ENCODE results near the gene ZDHHC13.

The ZDHHC13 gene

GRCh38 chr11:19218786-19219460 lies 102.0 kb downstream of the ZDHHC13 start:
- Histone ChIP-seq H3K4me3 (ENCODE audit: insufficient read depth, low read depth, low read length) (no peak overlapping the region), H3K36me3 (ENCODE audit: control insufficient read depth, insufficient read depth, low read length) (no peaks in the 10 kb centered on the region), H3K27ac (ENCODE audit: insufficient read depth, low read depth, low read length, poor library complexity, severe bottlenecking) (no peak overlapping the region), H3K9me3 (ENCODE audit: control insufficient read depth, low read length) (no peaks in the 10 kb centered on the region), H3K27me3 (ENCODE audit: control insufficient read depth, insufficient read depth, low read length, poor library complexity, severe bottlenecking) (no peaks in the 10 kb centered on the region), H3K4me1 (ENCODE audit: control insufficient read depth, insufficient read depth, low read length) (no peaks in the 10 kb centered on the region)
- WGBS, 2 experiments, result 93% methylated on average over 14 of the region's 15 CpGs

GRCh38 chr11:19220903-19221724 lies 104.1 kb downstream of the ZDHHC13 start:
- Histone ChIP-seq H3K4me1 (ENCODE audit: control insufficient read depth, insufficient read depth, low read length) (no peaks in the 10 kb centered on the region), H3K36me3 (ENCODE audit: control insufficient read depth, insufficient read depth, low read length) (no peaks in the 10 kb centered on the region), H3K4me3 (ENCODE audit: insufficient read depth, low read depth, low read length) (no peak overlapping the region), H3K27ac (ENCODE audit: insufficient read depth, low read depth, low read length, poor library complexity, severe bottlenecking) (no peak overlapping the region), H3K27me3 (ENCODE audit: control insufficient read depth, insufficient read depth, low read length, poor library complexity, severe bottlenecking) (no peaks in the 10 kb centered on the region), H3K9me3 (ENCODE audit: control insufficient read depth, low read length) (no peaks in the 10 kb centered on the region)
- WGBS, 2 experiments, result 88 to 94% methylated on average over 3 of the region's 3 CpGs

- H3K36me3 ChIP-seq (ENCODE audit: control insufficient read depth, insufficient read depth, low read length), result no peaks in the 10 kb centered on the region
- no peak overlapping the region for H3K27ac ChIP-seq (ENCODE audit: insufficient read depth, low read depth, low read length, poor library complexity, severe bottlenecking)
- H3K27me3 ChIP-seq (ENCODE audit: control insufficient read depth, insufficient read depth, low read length, poor library complexity, severe bottlenecking), result no peaks in the 10 kb centered on the region
- no peaks in the 10 kb centered on the region for H3K9me3 ChIP-seq (ENCODE audit: control insufficient read depth, low read length)
- 95 to 96% methylated on average over 6 of the region's 6 CpGs for WGBS, 2 experiments
- H3K4me3 ChIP-seq (ENCODE audit: insufficient read depth, low read depth, low read length), result no peak overlapping the region
- H3K4me1 ChIP-seq (ENCODE audit: control insufficient read depth, insufficient read depth, low read length), result no peaks in the 10 kb centered on the region
Observed at GRCh38 chr11:19225123-19225522, 108.2 kb downstream of the ZDHHC13 start.

GRCh38 chr11:19225581-19225980 lies 108.6 kb downstream of the ZDHHC13 start:
- no peaks in the 10 kb centered on the region for H3K4me1 ChIP-seq (ENCODE audit: control insufficient read depth, insufficient read depth, low read length)
- H3K27me3 ChIP-seq (ENCODE audit: control insufficient read depth, insufficient read depth, low read length, poor library complexity, severe bottlenecking), result no peaks in the 10 kb centered on the region
- no peaks in the 10 kb centered on the region for H3K9me3 ChIP-seq (ENCODE audit: control insufficient read depth, low read length)
- H3K36me3 ChIP-seq (ENCODE audit: control insufficient read depth, insufficient read depth, low read length), result no peaks in the 10 kb centered on the region
- WGBS, 2 experiments, result 92 to 96% methylated on average over 3 of the region's 3 CpGs
- H3K4me3 ChIP-seq (ENCODE audit: insufficient read depth, low read depth, low read length), result no peak overlapping the region
- no peak overlapping the region for H3K27ac ChIP-seq (ENCODE audit: insufficient read depth, low read depth, low read length, poor library complexity, severe bottlenecking)
